Posterior cingulate gyrus (tissue), 11 donors: ENCODE measurements around the gene SLC25A1.

ENCODE experiments used
- DNase-seq, 10 donors: peaks; one replicate each; pipeline versions ENCODE4 v3.0.0 to v3.0.0-alpha.2; 2020 to 2021; ENCODE audit warnings: mixed read lengths in 3 of 10
- intact Hi-C: fragments of 100-400 bp; cut with DNase I; formaldehyde crosslinking; loops from one replicate; pipeline ENCODE4 v1.15.1; 2023

The SLC25A1 gene

GRCh38 chr22:19143967-19144400 lies 34.6 kb downstream of the SLC25A1 start:
- intact Hi-C loops: loop anchor here (2.0 kb wide), 2 partner anchors 21 to 487 kb away; partner anchors contain the start of gene DGCR2
- no peak for DNase-seq

GRCh38 chr22:19143212-19143611 lies 35.3 kb downstream of the SLC25A1 start:
- intact Hi-C loops: no loop called here
- no peak for DNase-seq

GRCh38 chr22:19142394-19142793 lies 36.1 kb downstream of the SLC25A1 start:
- DNase-seq: no peak
- intact Hi-C loops: no loop called here

GRCh38 chr22:19139974-19140373 lies 38.6 kb downstream of the SLC25A1 start:
- no peak for DNase-seq
- intact Hi-C loops: no loop called here

DNA sequence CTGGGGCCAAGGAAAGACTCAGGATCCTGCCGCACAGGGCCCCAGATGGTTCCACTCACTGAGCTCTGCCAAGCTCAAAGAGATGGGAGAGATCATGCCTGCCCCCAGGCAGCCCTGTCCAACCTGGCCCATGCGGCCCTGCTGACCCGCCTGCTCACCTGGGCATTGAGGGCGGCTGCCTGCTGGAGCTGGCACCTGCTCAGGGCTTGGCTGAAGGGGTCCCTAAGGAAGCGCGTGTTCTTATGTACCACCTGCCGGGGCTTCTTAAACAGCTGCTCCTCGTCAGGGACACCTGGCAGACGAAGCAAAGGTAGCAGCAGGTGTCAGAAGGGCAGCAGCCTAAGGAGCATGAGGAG lies 39.6 kb downstream of the SLC25A1 start:
- no peak for DNase-seq
- intact Hi-C loops: no loop called here

- no peak for DNase-seq
- intact Hi-C loops: no loop called here
These were observed 40.1 kb downstream of the SLC25A1 start for GRCh38 chr22:19138217-19139000.

- no peak for DNase-seq
- intact Hi-C loops: no loop called here
These were observed 40.9 kb downstream of the SLC25A1 start for GRCh38 chr22:19137384-19138216.

- intact Hi-C loops: no loop called here
These were observed 41.6 kb downstream of the SLC25A1 start for GRCh38 chr22:19136915-19137314.

DNA sequence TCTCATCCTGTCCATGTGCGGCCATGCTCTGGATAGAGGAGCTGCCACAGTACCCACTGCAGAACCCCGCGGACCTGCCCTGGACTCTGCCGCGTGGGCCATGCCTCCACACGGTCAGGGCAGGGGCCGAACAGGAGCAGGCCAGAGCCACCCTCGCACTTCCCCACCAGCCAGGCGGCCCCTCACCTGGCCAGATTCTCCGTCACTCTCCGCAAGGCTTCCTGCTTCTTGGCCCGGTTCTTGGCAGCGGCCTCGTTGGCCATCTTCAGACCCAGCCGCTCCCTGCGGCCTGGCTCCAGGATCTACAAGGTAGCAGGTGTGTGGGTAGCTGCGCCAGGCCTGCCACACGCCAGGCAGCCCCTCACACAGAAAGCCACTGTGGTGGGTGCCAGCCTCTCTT lies 43.7 kb downstream of the SLC25A1 start:
- intact Hi-C loops: no loop called here
- no peak for DNase-seq

More at GRCh38 chr22:19136915-19137314, 41.6 kb downstream of the SLC25A1 start:
- no peak for DNase-seq

- intact Hi-C loops: no loop called here
- DNase-seq: no peak
These were observed 44.2 kb downstream of the SLC25A1 start for GRCh38 chr22:19134176-19134831.

DNA sequence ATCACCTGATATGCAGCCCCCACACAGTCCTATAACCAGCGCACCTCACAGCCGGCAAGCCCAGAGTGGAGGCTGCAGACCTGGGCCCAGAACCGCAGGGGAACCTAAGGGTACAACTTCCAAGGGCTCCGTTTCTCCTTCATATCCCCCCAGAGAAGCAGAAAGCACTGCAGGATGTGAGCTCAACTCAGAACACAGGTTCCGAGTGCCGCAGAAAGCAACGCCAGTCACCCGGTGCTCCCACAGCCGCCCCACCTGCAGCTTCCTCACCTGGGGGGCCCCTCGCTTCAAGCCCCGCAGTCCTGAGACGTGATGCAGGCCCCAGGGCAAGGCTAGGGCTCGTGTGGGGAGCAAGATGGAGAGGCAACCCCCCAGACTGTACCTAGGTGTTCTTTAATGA lies 45.0 kb downstream of the SLC25A1 start:
- DNase-seq: no peak
- intact Hi-C loops: no loop called here

- DNase-seq: no peak
- intact Hi-C loops: no loop called here
These were observed 45.7 kb downstream of the SLC25A1 start for GRCh38 chr22:19132693-19133400.

- no peak for DNase-seq
- intact Hi-C loops: no loop called here
These were observed 46.4 kb downstream of the SLC25A1 start for GRCh38 chr22:19132153-19132552.

GRCh38 chr22:19131685-19132015 lies 46.9 kb downstream of the SLC25A1 start:
- no peak for DNase-seq
- intact Hi-C loops: no loop called here

- DNase-seq: peak in 1 of 10 donors; percentile 74
These were observed 47.4 kb downstream of the SLC25A1 start, which contains the start of gene TSSK2 for GRCh38 chr22:19130959-19131684. Gene TSSK2 (plus strand): TSS chr22:19131308. CDS start chr22:19131400, 92 bp downstream.

GRCh38 chr22:19129871-19130270 lies 48.7 kb downstream of the SLC25A1 start:
- no peak for DNase-seq
- intact Hi-C loops: no loop called here

More at GRCh38 chr22:19130959-19131684, 47.4 kb downstream of the SLC25A1 start, which contains the start of gene TSSK2:
- intact Hi-C loops: no loop called here

DNA sequence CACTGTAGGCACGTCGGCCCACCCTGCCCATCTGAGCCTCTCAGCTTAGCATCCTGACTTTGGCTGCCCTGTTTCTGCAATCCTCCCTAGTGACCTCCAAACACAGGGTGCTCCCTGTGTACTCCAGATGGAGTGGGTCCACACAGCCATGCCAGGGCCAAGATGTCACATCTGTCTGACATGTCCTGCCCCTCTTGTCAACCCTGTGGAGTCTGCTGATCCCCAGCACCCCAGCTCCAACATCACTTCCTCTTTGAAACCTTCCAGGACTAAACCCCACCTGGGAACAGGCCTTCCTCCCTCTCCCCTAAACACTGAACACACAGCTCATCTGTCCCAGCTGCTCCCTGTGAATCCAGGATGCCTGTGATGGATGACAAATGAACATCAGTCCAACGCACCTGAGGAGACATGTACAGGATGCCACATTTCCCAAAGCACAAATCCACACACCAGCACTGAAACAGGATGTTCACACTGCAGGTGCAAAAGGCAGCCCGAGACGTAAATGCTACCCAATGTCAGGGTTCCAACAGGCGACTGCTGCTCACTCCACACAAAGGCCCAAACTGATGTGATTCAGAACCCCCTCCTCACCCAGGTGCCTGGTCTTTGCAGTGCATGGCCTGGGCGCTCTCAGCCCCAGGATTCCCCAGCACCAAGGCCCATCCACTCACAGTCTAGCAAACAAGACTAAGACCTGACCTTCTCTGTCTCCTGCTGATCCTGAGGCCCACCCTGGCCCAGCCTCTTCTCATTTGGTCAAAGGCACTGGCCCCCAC lies 49.4 kb downstream of the SLC25A1 start:
- intact Hi-C loops: no loop called here

DNA sequence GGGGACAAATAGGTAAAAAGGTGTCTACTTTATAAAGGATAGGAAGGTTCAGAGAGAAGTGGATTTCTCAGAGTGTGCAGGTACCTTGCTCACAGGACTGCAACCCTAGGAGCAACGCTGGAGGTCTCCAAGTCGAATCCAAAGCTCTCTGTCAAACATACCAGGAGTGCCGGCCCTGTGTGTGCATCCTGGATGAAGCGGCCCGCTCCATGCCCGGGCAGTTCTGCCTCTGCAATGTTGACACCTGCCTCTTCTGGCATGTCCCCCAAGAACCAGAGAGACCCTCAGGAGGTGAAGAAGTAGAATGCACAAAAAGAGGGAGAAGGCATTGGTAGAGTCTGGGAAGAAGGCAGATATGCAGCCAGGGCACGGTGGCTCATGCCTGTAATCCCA lies 50.5 kb downstream of the SLC25A1 start:
- peak in 1 of 10 donors; percentile 53 for DNase-seq
- intact Hi-C loops: no loop called here

More for the DNA sequence above, 49.4 kb downstream of the SLC25A1 start:
- no peak for DNase-seq
